ENCODE data around the gene NCKAP1.
"Not testable (repeated sequence)": the region's sequence is repeated elsewhere in the genome, so short reads cannot be mapped to it uniquely, and the experiment has no call there.

Gene NCKAP1

DNA sequence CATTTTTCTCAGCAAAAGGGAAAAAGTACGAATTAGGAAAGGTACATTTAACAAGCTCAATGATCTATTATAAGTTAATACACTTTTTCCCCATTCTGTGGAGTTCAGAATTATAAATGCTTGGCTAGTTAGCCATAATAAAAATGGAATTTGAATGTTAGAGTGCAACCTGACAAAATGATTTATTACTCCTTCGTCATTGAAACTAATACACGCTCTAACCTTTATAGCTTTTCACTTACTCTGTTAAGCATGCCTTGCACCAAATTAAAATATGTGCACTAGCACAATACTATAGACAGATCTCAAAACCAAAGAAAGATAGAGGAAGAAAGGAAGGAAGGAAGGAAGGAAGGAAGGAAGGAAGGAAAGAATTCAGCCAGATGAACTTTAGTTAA lies 125.7 kb downstream of the NCKAP1 start:
- no peak for DNase-seq (ENCODE audit: low read depth)

DNA sequence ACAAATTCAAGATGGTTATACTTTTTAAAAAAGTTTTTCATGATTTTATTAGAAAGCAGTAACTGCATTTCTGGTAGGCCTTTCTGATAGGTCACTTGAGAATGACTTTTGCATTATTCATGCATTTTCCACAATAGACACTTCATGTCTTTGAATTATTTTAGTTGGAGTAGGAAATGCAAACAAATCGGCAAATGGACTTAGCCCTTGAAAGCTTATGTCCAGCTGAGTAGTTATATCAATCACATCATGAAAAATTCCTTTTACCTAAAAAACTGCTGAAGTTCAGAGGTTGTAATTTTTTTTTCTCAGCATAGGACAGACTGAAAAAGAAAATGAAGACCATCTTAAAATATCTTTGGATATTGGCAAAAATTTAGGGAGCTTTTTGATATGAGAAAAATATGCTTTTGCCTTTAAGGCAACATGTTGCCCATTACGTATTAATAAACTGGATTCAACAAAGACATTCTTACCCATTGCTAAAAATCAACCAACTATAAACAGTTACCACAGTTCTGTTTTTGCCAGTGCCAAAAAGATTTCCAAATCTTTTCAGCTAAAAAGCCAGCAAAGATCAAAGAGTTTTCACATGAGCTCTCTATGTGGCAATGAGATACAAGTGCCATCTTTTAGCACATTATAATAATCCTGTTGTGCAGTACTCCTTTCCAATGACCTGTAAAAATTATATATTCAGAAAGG lies 126.3 kb downstream of the NCKAP1 start:
- no peak for DNase-seq (ENCODE audit: low read depth)

DNA sequence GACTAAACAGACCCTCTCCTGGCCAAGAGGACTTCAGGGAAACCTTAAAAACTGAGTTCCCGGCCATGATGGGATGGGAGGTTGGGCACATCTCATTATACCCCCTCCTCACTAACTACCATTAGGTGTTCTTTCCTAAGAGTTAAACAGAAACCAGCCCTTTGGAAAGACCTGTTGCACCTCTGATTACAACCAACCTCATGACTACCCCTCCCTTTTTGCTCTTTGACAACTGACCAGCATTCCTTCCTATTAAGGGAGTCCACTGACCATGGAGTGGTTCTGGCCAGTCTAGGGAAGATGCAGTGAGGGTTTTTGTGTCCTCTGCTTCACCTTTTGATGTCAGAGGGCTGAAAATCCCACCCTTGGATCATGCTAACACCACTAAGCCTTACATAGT lies 127.3 kb downstream of the NCKAP1 start:
- DNase-seq (ENCODE audit: low read depth) = no peak

DNA sequence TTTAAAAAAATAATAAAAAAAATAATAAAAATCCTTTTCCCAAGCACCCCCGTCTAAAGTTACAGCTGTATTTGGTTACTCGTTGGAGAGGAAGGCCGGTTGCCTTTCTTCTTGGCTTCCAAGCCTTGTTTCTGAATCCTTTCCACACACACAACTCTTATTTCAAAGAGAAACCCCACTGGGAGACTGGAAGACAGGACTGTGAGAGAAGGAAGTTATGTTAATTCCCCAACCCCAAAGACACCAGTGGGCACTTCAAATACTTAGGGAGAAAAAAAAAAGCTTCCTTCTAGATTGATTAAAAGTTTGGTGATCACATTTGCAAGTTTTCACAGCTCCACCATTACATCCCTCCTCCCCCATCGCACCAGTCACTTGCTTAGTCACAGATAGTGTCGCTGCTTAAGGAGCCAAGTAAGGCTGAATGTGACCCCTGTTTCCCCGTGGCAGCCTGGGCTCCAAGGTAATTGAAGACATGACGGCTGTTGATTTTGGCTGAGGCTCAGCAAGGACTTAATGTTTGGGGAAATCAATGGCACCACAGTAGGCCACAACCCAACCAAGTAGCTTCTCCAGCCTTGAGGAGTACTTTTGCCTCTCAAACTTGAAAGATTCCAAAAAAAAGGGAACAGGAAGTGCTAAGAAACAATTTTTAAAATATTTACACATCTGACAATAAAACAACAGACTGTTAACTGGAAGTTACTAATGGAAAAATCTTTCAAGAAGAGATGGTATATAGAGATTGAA lies 131.0 kb downstream of the NCKAP1 start:
- DNase-seq (ENCODE audit: low read depth) = no peak

DNA sequence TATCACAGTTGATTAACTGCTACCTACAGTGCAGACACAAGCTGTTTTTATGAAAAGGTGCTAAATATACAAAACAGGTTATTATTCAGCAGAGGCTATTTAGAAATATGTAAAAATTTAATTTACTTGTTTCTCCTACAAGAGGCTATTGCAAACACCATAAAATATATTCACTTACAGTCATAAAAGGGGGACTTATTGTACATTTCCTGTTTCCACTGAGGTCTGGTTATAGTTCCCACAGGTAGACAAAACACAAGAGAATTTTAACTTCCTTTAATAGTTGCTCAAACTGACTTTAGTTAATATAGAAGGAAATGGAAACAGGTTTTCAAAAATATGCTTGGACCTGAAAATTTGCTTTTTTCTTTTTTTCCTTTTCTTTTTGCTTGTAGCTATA lies 131.8 kb downstream of the NCKAP1 start:
- DNase-seq (ENCODE audit: low read depth) = no peak

DNA sequence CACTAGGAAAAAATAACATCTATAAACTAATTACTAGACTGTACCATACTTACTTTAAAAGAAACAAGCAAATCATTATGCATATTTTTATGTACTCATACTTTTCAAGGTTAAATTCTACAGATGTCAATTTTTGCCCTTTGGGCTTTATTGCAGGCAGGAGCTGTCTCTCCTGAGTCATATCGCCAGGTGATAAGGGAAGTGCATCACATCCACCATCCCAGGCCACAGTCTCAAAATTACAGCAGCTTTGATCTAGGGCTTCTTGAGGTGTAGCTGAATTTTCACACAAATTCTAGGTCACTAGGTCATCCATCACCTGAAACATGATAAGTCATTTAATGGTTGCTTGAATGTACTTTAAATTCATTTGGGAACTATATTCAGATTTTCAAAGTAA lies 133.4 kb downstream of the NCKAP1 start:
- DNase-seq (ENCODE audit: low read depth) = no peak

DNA sequence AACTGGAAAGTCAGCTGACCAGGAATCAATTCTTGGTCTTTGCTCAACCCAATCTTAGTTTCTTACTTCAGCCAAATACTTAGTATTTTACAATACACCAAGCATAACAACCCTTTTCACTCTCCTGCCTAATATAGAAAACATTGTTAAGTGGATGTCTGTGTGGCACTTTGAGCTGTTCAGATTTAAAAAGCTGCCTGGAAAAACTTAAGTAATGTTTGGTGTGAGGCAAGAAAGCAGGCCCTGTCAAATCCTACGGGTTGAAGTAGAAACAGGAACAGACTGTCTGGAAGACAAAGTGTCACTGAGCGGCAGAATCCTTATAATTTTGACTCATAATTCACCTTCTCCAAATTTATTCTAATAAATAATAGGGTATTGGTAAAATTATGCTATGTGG lies 134.7 kb downstream of the NCKAP1 start:
- DNase-seq (ENCODE audit: low read depth) = no peak

DNA sequence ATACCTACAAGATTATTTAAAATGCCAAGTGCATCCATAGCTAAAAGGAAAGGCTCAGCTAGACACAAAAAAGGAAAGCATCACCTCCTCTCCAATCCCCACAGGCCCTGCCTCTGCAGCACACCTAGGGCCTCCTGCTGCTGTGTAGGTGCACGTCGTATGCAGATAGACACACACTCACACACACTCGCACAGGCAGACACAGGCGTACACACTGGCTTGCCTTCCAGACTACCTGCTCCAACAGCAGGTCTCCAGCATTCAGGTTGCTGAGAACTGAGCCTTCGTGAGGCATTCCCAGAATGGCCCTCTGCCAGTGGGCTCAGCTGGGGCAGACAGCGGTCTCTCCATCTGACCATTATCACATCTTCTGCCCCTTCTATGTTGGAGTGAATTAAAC lies 136.5 kb downstream of the NCKAP1 start:
- DNase-seq (ENCODE audit: low read depth) = no peak

DNA sequence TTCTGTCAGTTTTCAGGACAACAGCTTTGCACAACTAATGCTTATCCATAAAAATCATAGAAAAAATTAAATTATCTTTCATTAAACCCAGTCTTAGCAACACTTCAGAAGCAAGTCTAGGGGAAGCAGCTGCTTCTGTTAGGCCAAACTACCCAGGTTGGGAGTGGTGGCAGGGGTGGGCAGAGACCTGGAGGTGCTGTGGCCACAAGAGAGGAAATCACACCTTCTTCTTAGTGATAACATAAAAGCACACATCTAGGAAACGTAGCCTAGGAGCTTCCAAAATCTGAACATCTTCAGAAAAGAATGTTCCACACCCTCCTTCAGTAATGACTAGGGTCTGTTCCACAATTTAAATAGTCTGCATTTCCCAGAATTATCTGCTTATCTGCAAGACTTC lies 139.5 kb downstream of the NCKAP1 start:
- DNase-seq (ENCODE audit: low read depth) = no peak

DNA sequence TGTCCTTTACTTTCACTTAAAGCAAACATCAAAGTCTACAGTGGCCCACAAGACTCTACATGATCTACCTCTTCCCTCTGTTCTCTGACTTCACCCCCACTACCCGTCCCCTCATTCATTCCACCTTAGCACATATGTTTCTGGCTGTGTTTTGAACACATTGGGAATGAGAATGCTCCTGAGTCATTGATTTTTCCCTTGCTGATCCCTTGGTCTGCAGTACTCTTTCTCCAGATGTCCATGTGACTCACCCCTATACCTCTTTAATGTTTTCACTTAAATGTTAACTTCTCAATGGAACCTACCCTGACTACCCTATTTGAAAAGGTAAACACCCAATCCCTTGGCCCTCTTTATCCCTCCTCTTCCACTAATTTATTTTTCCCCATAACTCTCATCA lies 141.1 kb downstream of the NCKAP1 start:
- DNase-seq (ENCODE audit: low read depth) = peak; percentile 66

DNA sequence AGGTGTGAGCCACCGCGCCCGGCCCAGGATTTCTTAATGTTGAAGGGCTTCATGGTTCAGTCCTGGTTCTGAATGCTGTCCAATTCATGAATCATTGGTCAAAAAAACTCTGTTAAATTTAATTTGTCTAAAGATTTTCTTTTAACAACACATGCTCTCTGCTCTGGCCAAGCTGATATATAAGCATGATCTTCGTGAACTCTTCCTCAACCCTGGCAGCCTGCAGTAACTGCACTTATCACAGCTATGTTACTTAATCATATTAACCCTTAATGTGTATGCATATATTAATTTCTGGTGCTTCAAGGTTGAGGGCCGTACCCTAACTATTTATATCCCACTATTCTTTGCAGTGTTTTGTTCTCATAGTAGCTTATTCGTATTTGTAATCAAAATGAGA lies 142.5 kb downstream of the NCKAP1 start:
- DNase-seq (ENCODE audit: low read depth) = no peak

DNA sequence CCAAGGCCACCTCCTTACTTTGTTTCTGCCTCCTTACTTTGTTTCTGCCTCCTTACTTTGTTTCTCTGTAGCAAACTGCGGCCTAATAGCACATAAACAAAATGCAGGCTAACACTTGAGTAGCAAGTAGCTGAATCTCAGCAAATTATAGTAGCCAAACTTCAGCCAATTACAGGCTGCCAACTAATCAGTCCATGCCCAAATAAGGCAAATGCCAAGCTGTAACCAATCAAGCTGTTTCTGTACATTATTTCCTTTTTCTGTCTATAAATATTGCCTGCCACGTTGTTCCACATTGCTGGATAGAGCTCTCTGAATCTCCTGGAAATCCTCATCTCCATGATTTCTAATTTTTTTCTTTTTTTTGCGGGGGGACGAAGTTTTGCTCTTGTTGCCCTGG lies 143.1 kb downstream of the NCKAP1 start:
- no peak for DNase-seq (ENCODE audit: low read depth)

DNA sequence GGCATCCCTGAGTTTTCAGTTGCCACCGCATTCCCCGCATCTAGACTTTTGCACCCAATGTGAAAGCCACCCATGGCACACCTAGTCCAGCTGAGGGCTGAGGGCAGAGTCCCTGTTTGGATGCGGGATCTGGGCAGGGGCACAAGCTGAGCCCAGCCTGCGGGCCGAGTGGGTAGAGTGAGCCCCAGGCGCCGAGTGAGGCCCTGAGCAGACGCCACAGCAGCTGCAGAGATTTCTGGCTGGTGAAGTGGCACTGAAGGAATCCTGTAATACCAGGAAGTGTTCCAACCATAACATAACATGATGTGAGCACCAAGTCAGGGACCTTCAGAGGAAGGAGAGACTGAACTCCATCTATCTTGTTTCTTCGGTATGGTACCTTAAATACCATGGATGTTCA lies 144.1 kb downstream of the NCKAP1 start:
- no peak for DNase-seq (ENCODE audit: low read depth)

DNA sequence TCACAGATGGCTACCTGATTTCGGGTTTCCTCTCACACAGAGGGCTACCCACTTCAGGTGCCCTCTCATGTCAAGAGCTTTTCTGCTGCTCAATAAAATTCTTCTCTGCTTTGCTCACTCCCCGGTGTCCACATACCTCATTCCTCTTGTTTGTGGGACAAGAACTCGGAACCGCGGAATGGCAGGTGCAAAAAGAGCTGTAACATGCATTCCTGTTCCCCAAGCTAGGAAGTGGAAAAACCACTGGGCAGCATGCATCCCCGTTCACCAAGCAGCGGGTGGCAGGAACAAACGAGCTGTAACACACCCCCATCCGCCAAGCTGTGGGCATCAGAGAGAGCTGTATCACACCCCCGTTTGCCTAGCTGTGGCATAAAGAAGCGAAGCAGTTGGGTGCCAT lies 144.6 kb downstream of the NCKAP1 start:
- no peak for DNase-seq (ENCODE audit: low read depth)

DNA sequence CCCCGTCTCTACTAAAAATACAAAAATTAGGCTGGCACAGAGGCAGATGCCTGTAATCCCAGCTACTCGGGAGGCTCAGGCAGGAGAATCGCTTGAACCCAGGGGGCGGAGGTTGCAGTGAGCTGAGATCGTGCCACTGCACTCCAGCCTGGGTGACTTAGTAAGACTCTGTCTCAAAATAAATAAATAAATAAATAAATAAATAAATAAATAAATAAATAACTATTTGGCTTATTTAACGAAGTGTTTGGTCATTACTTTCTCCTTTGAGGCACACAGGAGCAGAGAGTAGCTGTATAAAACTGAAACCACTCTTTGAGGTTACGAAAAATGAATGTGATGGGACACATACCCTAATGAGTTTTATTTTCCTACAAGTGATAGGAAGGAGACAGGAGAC lies 145.2 kb downstream of the NCKAP1 start:
- not testable (repeated sequence) for DNase-seq (ENCODE audit: low read depth)

DNA sequence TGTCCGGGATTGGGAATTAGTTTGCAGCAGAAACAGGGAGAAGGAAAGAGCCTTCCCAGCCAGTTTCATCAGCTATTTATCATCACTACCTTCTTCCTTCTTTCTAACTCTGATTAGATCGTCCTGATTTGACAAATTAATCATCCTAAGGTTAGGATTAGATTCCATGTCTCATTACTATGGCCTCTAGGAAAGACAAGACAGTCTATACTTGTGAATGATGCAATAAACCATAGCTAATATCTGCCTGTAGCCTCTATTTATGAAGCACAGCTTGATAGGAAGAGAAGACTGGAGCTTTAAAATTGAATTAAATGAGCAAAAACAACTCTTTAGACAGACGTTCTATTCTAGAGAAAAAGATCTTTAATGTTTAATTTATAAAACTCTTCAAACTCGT lies 146.6 kb downstream of the NCKAP1 start:
- DNase-seq (ENCODE audit: low read depth) = no peak

DNA sequence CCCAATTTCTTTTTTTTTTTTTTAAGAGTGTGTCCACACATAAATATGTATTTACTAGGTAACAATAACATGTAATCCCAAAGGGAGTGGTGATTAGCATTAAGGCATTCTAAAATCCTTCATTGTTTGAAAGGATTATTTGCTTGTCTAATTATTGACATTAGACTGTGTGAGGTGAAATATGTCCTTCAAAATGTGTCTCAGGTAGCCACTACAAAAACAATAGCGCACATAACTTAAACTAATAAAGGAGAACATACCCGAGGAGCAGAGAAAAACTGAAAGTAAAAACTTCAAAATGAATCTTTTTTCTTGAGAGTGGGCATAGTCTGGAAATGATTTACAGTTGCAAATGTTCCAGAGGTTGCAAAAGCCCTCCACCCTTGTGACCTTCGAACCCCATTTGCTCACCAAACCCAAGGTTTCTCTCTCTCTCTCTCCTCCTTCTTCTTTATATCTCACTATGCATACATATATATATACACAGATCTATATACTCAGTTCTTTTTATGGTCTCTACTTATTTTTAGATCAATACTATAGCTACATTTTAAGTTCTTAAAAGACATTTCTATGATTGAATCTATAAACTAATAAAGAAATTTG lies 147.4 kb downstream of the NCKAP1 start:
- no peak for DNase-seq (ENCODE audit: low read depth)

DNA sequence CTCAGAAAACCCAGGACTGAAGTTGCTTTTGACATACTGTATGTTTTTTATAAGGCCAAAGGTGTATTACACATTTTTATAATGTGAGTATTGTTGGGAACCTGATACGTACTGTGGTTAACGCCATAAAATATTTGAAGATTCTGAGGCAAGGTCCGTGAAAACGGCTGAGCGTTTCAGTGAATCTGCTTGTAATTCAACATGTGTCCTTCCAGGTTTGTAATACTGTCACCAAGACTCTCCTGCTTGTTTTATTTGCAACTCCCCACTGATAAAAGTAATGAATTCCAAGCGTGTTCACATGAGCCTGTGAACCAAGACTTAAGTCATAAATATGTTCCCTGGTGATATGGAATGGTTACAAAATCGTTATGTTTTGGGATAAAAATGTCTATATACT lies 148.0 kb downstream of the NCKAP1 start:
- DNase-seq (ENCODE audit: low read depth) = no peak

DNA sequence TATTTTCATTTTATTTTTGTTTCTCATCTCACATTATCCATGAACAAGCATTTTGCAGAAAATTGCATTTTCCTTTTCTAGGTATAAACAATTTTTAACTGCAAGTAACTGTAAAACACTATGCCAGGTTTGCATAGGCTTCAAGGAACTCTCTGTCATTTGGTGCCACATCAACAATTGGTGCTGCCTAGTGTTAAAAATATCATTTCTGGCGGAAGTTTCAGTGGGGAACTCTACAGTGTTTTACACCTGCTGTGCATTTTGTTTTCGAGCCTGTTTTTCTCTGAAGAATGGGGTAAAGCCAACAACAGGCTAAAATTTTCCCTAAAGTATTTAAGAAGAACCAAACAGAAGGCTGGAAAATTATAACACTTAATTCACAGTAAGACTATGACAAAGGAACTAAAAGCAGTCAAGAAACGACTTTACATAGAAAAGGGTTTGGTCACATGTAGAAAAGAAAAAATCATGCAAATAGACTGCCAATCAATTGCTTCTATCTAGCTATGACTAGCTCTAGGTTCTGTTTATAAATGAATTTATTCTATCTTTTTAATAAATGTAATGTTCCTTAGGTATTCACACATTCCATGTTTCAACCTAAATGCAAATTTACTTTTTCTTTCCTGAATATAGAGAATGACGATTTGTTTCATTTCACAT lies 150.4 kb downstream of the NCKAP1 start:
- no peak for DNase-seq (ENCODE audit: low read depth)

DNA sequence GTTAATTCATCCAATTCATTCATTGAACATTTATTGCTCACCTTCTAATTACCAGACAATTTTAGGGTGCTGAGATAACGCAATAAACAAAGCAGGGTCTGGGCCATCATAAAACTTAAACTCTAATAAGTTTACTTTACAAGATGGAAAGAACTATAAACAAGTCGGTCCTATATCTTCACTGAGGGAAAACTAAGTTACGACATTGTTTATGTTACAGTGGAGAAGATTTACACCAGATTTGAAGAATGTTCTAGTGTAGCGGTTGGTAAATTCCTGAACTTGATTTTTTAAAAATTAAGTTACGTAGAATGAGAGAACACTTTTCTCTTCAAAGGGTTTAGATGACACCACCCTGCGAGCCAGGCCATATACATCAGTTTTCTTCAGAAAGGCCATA lies 151.2 kb downstream of the NCKAP1 start:
- peak; percentile 71 for DNase-seq (ENCODE audit: low read depth)

DNA sequence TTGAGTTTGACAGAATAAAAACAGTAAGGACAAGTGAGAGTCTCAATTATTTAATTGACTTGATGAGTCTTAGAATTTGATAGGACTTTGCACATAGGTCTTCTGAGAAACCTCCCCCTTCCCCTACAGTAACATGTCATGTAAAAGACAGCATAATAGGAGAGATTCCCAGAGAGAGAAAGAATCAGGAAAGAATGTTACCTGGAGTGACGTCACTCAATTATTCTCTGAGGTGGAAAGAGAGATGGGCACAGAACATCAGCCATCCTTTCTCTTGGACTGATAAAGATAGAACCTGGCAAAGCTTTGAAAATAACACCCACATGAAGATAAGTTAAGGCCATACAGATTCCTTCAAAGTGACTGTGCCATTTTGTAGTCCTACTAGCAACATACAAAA lies 152.5 kb downstream of the NCKAP1 start:
- no peak for DNase-seq (ENCODE audit: low read depth)

DNA sequence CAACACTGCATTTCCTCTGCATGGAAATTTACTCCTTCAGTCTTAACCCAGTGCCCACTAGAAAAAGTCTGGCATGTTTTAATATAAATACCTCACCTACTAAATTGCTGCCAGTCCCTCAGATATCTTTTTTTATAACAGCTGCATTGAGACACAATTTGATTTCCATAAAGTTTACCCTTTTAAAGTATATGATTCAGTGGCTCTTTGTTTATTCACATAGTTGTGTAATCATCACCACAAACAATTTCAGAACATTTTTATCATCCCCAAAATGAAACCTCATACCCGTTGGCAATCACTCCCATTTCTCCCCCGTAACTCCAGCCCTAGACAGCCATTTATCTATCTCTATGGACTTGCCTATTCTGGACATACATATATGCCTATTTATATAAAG lies 154.8 kb downstream of the NCKAP1 start:
- peak; percentile 64 for DNase-seq (ENCODE audit: low read depth)

DNA sequence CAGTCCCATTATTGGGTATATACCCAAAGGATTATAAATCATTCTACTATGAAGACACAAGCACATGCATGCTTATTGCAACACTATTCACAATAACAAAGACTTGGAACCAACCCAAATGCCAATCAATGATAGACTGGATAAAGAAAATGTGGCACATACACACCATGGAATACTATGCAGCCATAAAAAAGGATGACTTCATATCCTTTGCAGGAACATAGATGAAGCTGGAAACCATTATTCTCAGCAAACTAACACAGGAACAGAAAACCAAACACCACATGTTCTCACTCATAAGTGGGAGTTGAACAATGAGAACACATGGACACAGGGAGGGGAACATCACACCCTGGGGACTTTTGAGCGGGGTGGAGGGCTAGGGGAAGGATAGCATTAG lies 158.2 kb downstream of the NCKAP1 start:
- not testable (repeated sequence) for DNase-seq (ENCODE audit: low read depth)

Measured in iris pigment epithelial cell (primary cell).